DND-41 (cell line): ENCODE results near the gene EHMT1.

Experiments
- ATAC-seq: fragments of 200-7000 bp; cut with Tn5 transposase; 3 replicates; pipeline ENCODE4 v1.9.1; 2021; ENCODE audit warnings: low read depth; ENCODE audit not compliant: insufficient read depth
- DNase-seq: peaks from one replicate; pipeline ENCODE4 v3.0.0-alpha.2; 2020
- H2AFZ ChIP-seq: 2 replicates; pipeline ENCODE4 v1.6.0; 2012; ENCODE audit warnings: low read depth, low read length
- H3K27ac ChIP-seq: 2 replicates; pipeline ENCODE4 v1.5.1; 2012; ENCODE audit warnings: low read length, inconsistent platforms
- H3K27me3 ChIP-seq: fragments of 200-600 bp; sonication (generic); 2 replicates; pipeline ENCODE4 v1.6.0; 2012; ENCODE audit warnings: low read length, mild to moderate bottlenecking, inconsistent platforms; ENCODE audit not compliant: insufficient read depth, poor library complexity
- H3K36me3 ChIP-seq: 2 replicates; pipeline ENCODE4 v1.5.1; 2012; ENCODE audit warnings: low read length, inconsistent platforms; ENCODE audit not compliant: insufficient read depth
- H3K4me1 ChIP-seq: 2 replicates; pipeline ENCODE4 v1.5.1; 2012; ENCODE audit warnings: mild to moderate bottlenecking, low read length; ENCODE audit not compliant: insufficient read depth
- H3K4me2 ChIP-seq: 2 replicates; pipeline ENCODE4 v1.6.0; 2012; ENCODE audit warnings: mild to moderate bottlenecking, moderate library complexity, low read length, inconsistent platforms; ENCODE audit not compliant: insufficient read depth
- H3K4me3 ChIP-seq, 2 experiments: fragments of 200-600 bp in 1 of 2; shearing (Covaris generic) in 1 of 2; 2 replicates each; pipeline ENCODE4 v1.5.1; 2012 to 2016; ENCODE audit warnings: inconsistent platforms in 2 of 2, low read length in 2 of 2, mild to moderate bottlenecking in 2 of 2, low read depth in 1 of 2, moderate library complexity in 1 of 2
- H3K79me2 ChIP-seq: 2 replicates; pipeline ENCODE4 v1.6.0; 2012; ENCODE audit warnings: low read length, inconsistent platforms; ENCODE audit not compliant: insufficient read depth
- H3K9ac ChIP-seq: 2 replicates; pipeline ENCODE4 v1.6.0; 2012; ENCODE audit warnings: low read depth, mild to moderate bottlenecking, inconsistent platforms, low read length, moderate library complexity
- H3K9me3 ChIP-seq: 2 replicates; pipeline ENCODE4 v1.5.1; 2012; ENCODE audit warnings: low read length, moderate library complexity, mild to moderate bottlenecking, inconsistent platforms; ENCODE audit not compliant: insufficient read depth, severe bottlenecking
- H4K20me1 ChIP-seq: 2 replicates; pipeline ENCODE4 v1.6.0; 2012; ENCODE audit warnings: low read length; ENCODE audit not compliant: insufficient read depth
- EZH2 ChIP-seq: IDR thresholded peaks from 3 replicates; pipeline ENCODE4 v1.6.1; 2012; ENCODE audit warnings: borderline replicate concordance, low read depth, mild to moderate bottlenecking, moderate library complexity, low read length, inconsistent platforms; ENCODE audit not compliant: severe bottlenecking
- TF ChIP-seq, protein P1 (sequence below): IDR thresholded peaks from 2 replicates; pipeline ENCODE4 v1.5.1; 2012; ENCODE audit warnings: borderline replicate concordance, low read length, moderate library complexity, mild to moderate bottlenecking; ENCODE audit not compliant: poor library complexity, severe bottlenecking; ENCODE audit errors: extremely low read depth

Gene EHMT1

DNA sequence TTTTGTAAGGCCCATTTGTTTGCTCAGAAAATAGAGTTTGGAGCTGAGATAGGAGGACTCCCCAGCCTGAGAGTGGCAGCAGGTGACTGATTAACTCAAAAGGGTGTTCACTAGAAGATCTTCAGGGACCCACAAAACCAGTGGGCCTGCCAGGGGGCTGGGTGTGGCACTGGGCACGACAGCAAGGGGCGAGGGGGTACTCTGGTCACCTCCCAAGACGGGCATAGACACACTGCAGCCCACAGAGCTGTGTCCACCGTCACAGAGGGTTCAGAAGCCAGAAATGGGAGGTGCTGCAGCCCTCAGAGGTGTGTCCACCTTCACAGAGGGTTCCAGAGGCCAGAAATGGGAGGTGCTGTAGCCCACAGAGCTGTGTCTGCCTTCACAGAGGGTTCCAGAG lies 183.2 kb downstream of the EHMT1 start:
- no peaks in the 10 kb centered on the region for H3K9me3 ChIP-seq
- no peaks in the 10 kb centered on the region for H3K79me2 ChIP-seq
- no peak for DNase-seq
- TF ChIP-seq, protein P1, sequence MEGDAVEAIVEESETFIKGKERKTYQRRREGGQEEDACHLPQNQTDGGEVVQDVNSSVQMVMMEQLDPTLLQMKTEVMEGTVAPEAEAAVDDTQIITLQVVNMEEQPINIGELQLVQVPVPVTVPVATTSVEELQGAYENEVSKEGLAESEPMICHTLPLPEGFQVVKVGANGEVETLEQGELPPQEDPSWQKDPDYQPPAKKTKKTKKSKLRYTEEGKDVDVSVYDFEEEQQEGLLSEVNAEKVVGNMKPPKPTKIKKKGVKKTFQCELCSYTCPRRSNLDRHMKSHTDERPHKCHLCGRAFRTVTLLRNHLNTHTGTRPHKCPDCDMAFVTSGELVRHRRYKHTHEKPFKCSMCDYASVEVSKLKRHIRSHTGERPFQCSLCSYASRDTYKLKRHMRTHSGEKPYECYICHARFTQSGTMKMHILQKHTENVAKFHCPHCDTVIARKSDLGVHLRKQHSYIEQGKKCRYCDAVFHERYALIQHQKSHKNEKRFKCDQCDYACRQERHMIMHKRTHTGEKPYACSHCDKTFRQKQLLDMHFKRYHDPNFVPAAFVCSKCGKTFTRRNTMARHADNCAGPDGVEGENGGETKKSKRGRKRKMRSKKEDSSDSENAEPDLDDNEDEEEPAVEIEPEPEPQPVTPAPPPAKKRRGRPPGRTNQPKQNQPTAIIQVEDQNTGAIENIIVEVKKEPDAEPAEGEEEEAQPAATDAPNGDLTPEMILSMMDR, result no peak
- no peak for TF ChIP-seq EZH2
- H3K27ac ChIP-seq, result no peak overlapping the region
- H3K4me1 ChIP-seq, result no peaks in the 10 kb centered on the region
- peaks cover 9% of the 10 kb centered on the region; the same call in 1 of the 2 replicates for H4K20me1 ChIP-seq
- H2AFZ ChIP-seq, result no peak overlapping the region
- H3K9ac ChIP-seq, result no peak overlapping the region
- no peak overlapping the region for H3K4me3 ChIP-seq
- no peaks in the 10 kb centered on the region for H3K27me3 ChIP-seq
- H3K4me2 ChIP-seq, result no peak overlapping the region
- peaks cover 68% of the 10 kb centered on the region for H3K36me3 ChIP-seq
- no peak for ATAC-seq

DNA sequence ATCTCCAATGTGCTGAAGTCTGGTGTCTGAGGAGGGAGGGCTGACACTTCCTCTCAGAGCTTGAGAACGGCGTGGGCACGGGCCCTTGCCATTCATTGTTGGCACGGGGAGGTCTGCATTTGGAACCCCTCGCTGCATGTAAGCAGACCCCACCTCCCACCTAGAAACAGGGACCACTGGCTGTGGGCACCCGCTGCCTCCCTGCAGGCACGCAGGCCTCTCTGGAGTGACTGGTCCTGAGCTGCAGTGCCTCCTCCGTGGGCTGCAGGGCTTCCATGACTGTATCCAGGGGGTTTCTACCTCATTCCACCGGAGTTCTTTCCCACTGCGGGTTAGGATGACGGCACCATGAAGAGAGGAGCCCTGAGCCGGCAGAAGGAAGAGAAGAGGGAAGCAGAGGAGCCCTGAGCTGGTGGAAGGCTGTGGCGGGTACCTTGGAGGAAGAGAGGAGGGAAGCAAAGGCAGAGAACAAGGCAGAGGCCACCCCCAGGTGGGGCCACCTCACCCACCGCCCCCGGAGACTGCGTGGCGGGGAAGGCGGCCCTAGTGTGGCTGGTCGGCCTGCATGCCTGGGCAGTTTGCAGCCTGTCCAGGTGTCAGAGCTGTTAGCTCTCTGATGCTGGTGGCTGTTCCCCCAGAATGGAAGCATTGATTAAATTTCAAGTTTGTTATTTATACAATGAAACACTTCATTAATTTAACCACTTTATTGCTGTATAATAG lies 183.9 kb downstream of the EHMT1 start:
- DNase-seq, result no peak
- peaks cover 9% of the 10 kb centered on the region; the same call in 1 of the 2 replicates for H4K20me1 ChIP-seq
- peaks cover 64% of the 10 kb centered on the region for H3K36me3 ChIP-seq

DNA sequence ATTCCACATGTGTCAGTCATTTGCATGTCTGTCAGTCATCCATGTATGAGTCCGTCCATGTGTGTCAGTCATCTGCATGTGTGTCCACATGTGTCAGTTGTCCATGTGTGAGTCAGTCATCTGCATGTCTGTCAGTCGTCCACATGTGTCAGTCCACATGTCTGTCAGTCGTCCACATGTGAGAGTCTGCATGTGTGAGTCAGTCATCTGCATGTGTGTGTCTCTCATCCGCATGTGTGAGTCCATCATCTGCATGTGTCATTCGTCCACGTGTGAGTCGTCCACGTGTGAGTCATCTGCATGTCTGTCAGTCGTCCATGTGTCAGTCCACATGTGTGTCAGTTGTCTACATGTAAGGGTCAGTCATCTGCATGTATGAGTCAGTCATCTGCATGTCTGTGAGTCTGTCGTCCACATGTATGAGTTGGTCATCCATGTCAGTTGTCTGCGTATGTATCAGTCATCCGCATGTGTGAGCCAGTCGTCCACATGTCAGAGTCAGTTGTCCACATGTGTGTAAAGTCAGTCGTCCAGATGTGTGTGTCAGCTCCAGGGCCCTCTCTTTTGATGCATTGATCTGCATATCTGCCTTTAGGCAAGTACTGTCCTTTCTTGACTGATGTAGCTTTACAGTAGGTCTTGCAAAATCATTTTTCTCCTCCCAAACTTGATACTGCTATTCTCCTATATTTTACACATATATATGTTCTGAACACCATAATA lies 186.3 kb downstream of the EHMT1 start:
- no peak for TF ChIP-seq EZH2
- TF ChIP-seq, protein P1, result no peak
- Histone ChIP-seq H3K27me3 (no peaks in the 10 kb centered on the region), H3K4me3 (no peak overlapping the region), H2AFZ (no peak overlapping the region), H3K9me3 (no peaks in the 10 kb centered on the region), H3K36me3 (peaks cover 57% of the 10 kb centered on the region), H3K9ac (no peak overlapping the region), H3K27ac (no peak overlapping the region), H3K79me2 (no peaks in the 10 kb centered on the region), H4K20me1 (0 out of 2 replicates have a peak, but pooled peaks cover 13% of the 10 kb centered on the region), H3K4me1 (no peaks in the 10 kb centered on the region), H3K4me2 (no peak overlapping the region)
- DNase-seq (no peak), ATAC-seq (no peak)

More for the DNA sequence above, 183.9 kb downstream of the EHMT1 start:
- H3K4me1 ChIP-seq, result no peaks in the 10 kb centered on the region
- no peak overlapping the region for H2AFZ ChIP-seq
- H3K9me3 ChIP-seq, result no peaks in the 10 kb centered on the region
- no peak overlapping the region for H3K4me2 ChIP-seq
- H3K9ac ChIP-seq, result no peak overlapping the region
- no peak for ATAC-seq
- H3K27ac ChIP-seq, result no peak overlapping the region
- no peaks in the 10 kb centered on the region for H3K27me3 ChIP-seq
- H3K4me3 ChIP-seq, result no peak overlapping the region
- no peaks in the 10 kb centered on the region for H3K79me2 ChIP-seq
- no peak for TF ChIP-seq EZH2
- TF ChIP-seq, protein P1, result no peak
